HFFc6 (cell line): ENCODE measurements around the gene TRIM5. TPM values are rescaled to one million over a fixed set of nuclear protein-coding genes. Genes with fewer than 3 reads are reported as not detected.

Source experiments
- DNase-seq: peaks from one replicate; pipeline ENCODE4 v3.0.0-alpha.2; 2018
- H3K27ac Mint-ChIP-seq: 2 replicates; pipeline ENCODE4 v1.8.0; 2020; ENCODE audit warnings: mild to moderate bottlenecking, mixed read lengths
- H3K27me3 Mint-ChIP-seq: 2 replicates; pipeline ENCODE4 v1.8.0; 2021; ENCODE audit warnings: mild to moderate bottlenecking, moderate library complexity, mixed read lengths; ENCODE audit not compliant: insufficient read depth
- H3K36me3 Mint-ChIP-seq: 2 replicates; pipeline ENCODE4 v1.8.0; 2021; ENCODE audit warnings: low read depth, mixed read lengths
- H3K4me1 Mint-ChIP-seq: 2 replicates; pipeline ENCODE4 v1.8.0; 2020; ENCODE audit warnings: low read depth, mixed read lengths
- H3K4me3 Mint-ChIP-seq: 2 replicates; pipeline ENCODE4 v1.8.0; 2020; ENCODE audit warnings: mild to moderate bottlenecking, moderate library complexity, mixed read lengths
- H3K9me3 Mint-ChIP-seq: 2 replicates; pipeline ENCODE4 v1.8.0; 2020; ENCODE audit warnings: mild to moderate bottlenecking, mixed read lengths
- total RNA-seq, 6 experiments: library from RNA; stranded (reverse); fragmentation: NEBNext Ultra II Directional; extraction: Animal tissue kit (Norgen Biotek cat#: 25700); gene quantifications; 2 replicates in 1 of 6; 3 replicates in 5 of 6; pipeline ENCODE4 v1.2.3, GENCODE V29; 2021
- TF ChIP-seq, protein P1 (sequence below): fragments of 200-600 bp; sonication (generic); IDR thresholded peaks from 2 replicates; pipeline ENCODE4 v1.5.0; 2021; ENCODE audit warnings: antibody characterized with exemption, mild to moderate bottlenecking

TRIM5 gene
- total RNA-seq, 6 experiments from 2014 or later = 35.7 to 49.4 (median 43.5) TPM

DNA sequence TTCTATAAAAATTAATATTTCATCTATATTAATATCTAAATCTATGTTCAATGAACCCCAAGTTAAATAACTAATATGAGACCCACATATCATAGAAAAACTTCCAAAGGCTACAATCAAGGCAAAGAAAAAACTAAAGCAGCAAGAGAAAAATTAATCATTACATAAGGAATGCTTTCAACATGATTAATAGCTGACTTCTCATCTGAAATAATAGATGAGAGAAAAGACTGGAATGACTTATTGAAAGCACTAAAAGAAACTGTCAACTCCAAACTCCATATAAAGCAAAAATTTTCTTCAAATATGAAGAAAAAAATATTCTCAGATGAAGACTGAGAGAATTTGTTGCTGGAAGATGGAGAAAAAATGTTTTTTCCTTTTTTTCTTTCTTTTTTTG lies 13.0 kb downstream of the TRIM5 start:
- H3K36me3 Mint-ChIP-seq = peaks cover 20% of the 10 kb centered on the region
- TF ChIP-seq, protein P1, sequence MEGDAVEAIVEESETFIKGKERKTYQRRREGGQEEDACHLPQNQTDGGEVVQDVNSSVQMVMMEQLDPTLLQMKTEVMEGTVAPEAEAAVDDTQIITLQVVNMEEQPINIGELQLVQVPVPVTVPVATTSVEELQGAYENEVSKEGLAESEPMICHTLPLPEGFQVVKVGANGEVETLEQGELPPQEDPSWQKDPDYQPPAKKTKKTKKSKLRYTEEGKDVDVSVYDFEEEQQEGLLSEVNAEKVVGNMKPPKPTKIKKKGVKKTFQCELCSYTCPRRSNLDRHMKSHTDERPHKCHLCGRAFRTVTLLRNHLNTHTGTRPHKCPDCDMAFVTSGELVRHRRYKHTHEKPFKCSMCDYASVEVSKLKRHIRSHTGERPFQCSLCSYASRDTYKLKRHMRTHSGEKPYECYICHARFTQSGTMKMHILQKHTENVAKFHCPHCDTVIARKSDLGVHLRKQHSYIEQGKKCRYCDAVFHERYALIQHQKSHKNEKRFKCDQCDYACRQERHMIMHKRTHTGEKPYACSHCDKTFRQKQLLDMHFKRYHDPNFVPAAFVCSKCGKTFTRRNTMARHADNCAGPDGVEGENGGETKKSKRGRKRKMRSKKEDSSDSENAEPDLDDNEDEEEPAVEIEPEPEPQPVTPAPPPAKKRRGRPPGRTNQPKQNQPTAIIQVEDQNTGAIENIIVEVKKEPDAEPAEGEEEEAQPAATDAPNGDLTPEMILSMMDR = no peak
- no peaks in the 10 kb centered on the region for H3K27me3 Mint-ChIP-seq
- peak; percentile 19 for DNase-seq
- no peaks in the 10 kb centered on the region for H3K9me3 Mint-ChIP-seq
- no peak overlapping the region; the same call in 1 of the 2 replicates for H3K27ac Mint-ChIP-seq
- peaks cover 15% of the 10 kb centered on the region; the same call in 1 of the 2 replicates for H3K4me1 Mint-ChIP-seq
- no peak overlapping the region for H3K4me3 Mint-ChIP-seq

DNA sequence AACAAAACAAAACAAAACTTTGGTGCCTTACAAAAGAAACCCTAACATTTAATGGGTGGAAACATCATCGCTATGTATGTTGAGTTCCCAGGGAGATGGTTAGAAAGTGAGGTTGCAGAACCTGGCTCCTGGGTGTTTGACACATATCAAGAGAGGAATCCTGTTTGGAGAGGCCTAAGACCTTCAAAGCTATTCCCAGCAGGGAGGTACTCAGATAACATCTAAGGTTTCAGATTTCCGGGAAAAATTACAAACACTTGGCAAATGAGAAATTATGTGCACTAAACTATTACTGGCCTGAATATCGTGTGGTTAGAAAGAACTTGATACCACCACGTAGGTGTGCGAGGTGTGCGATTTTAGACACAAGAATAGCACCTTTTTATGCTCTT lies 18.5 kb downstream of the TRIM5 start:
- Mint-ChIP-seq H3K4me3 (no peak overlapping the region), H3K9me3 (no peaks in the 10 kb centered on the region), H3K27me3 (no peaks in the 10 kb centered on the region), H3K36me3 (peaks cover 25% of the 10 kb centered on the region), H3K27ac (0 out of 2 replicates have a peak overlapping the region, but pooled peaks have one; percentile 3), H3K4me1 (peaks cover 11% of the 10 kb centered on the region)
- no peak for DNase-seq
- TF ChIP-seq, protein P1 = no peak

DNA sequence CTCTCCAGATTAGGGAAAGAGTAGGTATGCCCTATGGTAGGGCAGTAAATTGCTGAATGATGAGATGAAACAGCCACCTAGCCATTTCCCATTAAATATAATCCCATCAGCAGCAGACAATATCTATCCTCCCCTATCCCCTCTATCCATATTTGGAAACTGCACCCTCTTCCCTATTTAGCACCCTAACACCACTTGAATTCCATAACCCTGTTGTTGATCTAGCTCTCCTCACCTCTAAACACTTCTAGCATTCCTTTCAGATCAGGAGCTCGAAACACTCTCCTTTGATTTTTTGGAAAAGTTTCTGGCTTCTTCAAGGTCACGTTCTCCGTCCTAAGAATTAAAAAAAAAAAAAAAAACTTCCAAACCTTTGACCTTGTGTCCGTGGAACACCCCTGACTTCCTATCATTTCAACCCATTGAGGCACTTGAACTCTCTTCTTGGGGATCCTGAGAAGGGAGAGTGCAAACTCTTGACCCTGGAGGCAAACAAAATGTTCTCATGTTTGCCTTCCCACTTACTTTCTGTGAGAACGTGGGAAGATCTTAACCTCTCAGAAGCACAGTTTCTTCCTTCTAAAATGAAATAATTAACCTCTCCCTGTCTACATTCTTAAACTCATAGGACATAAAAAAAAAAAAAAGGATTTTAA lies 19.0 kb downstream of the TRIM5 start:
- Mint-ChIP-seq H3K9me3 (no peaks in the 10 kb centered on the region), H3K36me3 (peaks cover 25% of the 10 kb centered on the region), H3K4me3 (no peak overlapping the region), H3K27me3 (no peaks in the 10 kb centered on the region; the same call in 1 of the 2 replicates), H3K4me1 (peaks cover 9% of the 10 kb centered on the region), H3K27ac (peak overlapping the region; percentile 27)
- TF ChIP-seq, protein P1 = no peak
- no peak for DNase-seq

DNA sequence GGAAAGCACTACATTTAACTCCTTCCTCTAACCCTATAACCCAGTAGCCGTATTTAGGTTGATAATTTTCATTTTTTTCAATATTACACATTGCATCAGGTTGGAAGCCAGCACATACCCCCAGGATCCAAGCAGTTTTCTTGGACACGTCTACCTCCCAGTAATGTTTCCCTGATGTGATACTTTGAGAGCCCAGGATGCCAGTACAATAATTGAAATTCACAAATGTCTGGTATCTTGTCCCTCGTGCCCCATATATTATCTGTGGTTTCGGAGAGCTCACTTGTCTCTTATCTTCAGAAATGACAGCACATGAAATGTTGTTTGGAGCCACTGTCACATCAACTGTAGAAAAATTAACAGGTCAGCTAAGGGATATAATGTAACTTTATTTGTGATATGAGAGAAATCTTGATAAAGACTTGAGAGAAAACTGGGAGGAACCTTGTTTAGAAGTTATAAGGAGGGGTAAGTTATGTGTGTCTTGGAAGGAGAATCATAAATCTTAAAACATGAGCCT lies 19.8 kb downstream of the TRIM5 start:
- Mint-ChIP-seq H3K4me1 (peaks cover 9% of the 10 kb centered on the region), H3K9me3 (no peaks in the 10 kb centered on the region), H3K27me3 (no peaks in the 10 kb centered on the region; the same call in 1 of the 2 replicates), H3K4me3 (no peak overlapping the region), H3K27ac (no peak overlapping the region), H3K36me3 (peaks cover 25% of the 10 kb centered on the region)
- DNase-seq = no peak
- TF ChIP-seq, protein P1 = no peak

DNA sequence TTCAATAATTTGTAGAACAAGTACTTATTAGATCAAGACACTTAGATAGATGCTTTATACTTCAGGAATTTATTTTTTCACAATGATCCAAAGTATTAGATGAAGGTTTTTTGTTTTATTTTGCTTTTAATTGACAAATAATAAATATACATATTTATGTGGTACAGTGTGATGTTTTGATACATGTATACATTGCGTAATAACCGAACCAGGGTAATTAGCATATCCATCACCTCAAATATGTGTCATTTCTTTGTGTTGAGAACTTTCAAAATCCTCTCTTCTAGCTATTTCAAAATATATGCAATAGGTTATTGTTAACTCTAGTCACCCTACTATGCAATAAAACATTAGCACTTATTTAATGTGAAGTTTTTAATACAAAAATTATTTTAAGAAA lies 21.4 kb downstream of the TRIM5 start:
- H3K9me3 Mint-ChIP-seq = no peaks in the 10 kb centered on the region
- H3K4me1 Mint-ChIP-seq = peaks cover 9% of the 10 kb centered on the region
- H3K27me3 Mint-ChIP-seq = no peaks in the 10 kb centered on the region; the same call in 1 of the 2 replicates
- peaks cover 25% of the 10 kb centered on the region for H3K36me3 Mint-ChIP-seq
- DNase-seq = no peak
- H3K27ac Mint-ChIP-seq = no peak overlapping the region
- TF ChIP-seq, protein P1 = no peak
- no peak overlapping the region for H3K4me3 Mint-ChIP-seq
